Naive thymus-derived CD8-positive, alpha-beta T cell (primary cell): ENCODE measurements around the gene IL22RA2. TPM values are rescaled to one million over a fixed set of nuclear protein-coding genes. Genes with fewer than 3 reads are reported as not detected.
A peak's percentile ranks its signal among the peaks of the same experiment; 100 is the strongest.

Experiments
- ATAC-seq, 2 donors: fragments of 150-1000 bp; cut with Tn5 transposase in 1 of 2; sonication (Bioruptor Pico), chemical (Tn5 transposase) in 1 of 2; 1 replicate in 1 of 2; 2 replicates in 1 of 2; pipeline ENCODE4 v1.10.0; 2021; ENCODE audit warnings: mild to moderate bottlenecking in 2 of 2, moderate library complexity in 2 of 2
- POLR2A ChIA-PET: fragments of 350-600 bp; sonication (Branson Sonifier 250); formaldehyde crosslinking; loops from one replicate; lab custom pipeline; 2021; ENCODE audit warnings: antibody characterized with exemption; lab: Charles Lee
- DNase-seq, 10 donors: peaks; one replicate each; pipeline versions ENCODE4 v3.0.0 to v3.0.0-alpha.2; 2020 to 2022
- H3K27ac Mint-ChIP-seq, 10 donors: one replicate each; pipeline ENCODE4 v1.8.0; 2020 to 2022; ENCODE audit warnings: mild to moderate bottlenecking in 10 of 10, mixed read lengths in 10 of 10, moderate library complexity in 4 of 10, inconsistent platforms in 1 of 10
- H3K27me3 Mint-ChIP-seq, 5 donors: one replicate each; pipeline ENCODE4 v1.8.0; 2021 to 2022; ENCODE audit warnings: mixed read lengths in 5 of 5
- H3K36me3 Mint-ChIP-seq, 3 donors: one replicate each; pipeline ENCODE4 v1.8.0; 2020 to 2022; ENCODE audit warnings: mixed read lengths in 3 of 3, mild to moderate bottlenecking in 2 of 3, inconsistent platforms in 1 of 3
- H3K4me1 Mint-ChIP-seq, 4 donors: one replicate each; pipeline ENCODE4 v1.8.0; 2021 to 2022; ENCODE audit warnings: mixed read lengths in 4 of 4
- H3K4me3 Mint-ChIP-seq, 10 donors: one replicate each; pipeline ENCODE4 v1.8.0; 2020 to 2022; ENCODE audit warnings: mild to moderate bottlenecking in 10 of 10, mixed read lengths in 10 of 10, moderate library complexity in 6 of 10, inconsistent platforms in 1 of 10
- H3K9me3 Mint-ChIP-seq, 9 donors: one replicate each; pipeline ENCODE4 v1.8.0; 2020 to 2022; ENCODE audit warnings: mixed read lengths in 9 of 9, mild to moderate bottlenecking in 3 of 9, inconsistent platforms in 1 of 9, moderate library complexity in 1 of 9
- polyA plus RNA-seq, 3 donors: library from polyadenylated mRNA; unstranded; fragments of 300-500 nt; fragmentation: Illumina TruSeq; gene quantifications; one replicate each; pipeline ENCODE4 v1.2.3, GENCODE V29; 2021
- total RNA-seq, 8 experiments: library from RNA in 2 of 8; stranded (reverse) in 2 of 8; gene quantifications; one replicate each; pipeline ENCODE4 v1.2.3 and lab custom pipeline; 2021 to 2026

Gene IL22RA2
- total and polyA plus RNA-seq, 5 experiments from 2014 or later, result not detected

DNA sequence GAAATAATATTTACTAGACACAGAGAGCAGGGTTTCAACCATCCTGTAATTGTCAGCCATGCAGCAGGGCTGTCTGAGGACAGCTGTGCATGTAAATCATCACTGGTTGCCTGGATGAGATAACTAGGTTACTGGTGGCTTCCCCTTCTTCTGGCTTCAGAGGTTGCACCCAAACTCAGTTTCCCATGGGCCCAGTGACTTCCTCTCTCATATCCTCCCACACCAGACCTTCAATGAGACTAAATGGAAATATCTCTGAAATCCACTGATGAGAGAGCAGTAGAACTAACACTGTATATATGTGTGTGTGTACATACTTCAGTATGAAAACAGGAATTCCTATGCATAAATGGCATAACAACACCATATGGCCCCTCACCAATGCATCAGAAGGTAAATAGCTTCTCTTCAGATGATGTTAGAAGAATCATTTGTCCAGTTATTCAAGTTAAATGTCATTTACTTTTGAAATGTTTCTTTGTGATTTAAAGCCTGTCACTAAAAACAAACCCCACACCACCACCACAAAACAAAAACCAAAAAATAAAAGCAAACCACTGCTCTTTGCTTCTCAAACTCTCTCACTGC is 77.7 kb downstream of the IL22RA2 start:
- ATAC-seq, result peak in 1 of 2 donors; percentile 37
- peaks cover 0 to 49% (median under 1%) of the 10 kb centered on the region in 4 donors for H3K4me1 Mint-ChIP-seq
- peaks cover 0 to 13% (median 2%) of the 10 kb centered on the region in 5 donors for H3K27me3 Mint-ChIP-seq
- POLR2A ChIA-PET, result no interaction called here
- no peaks in the 10 kb centered on the region for H3K9me3 Mint-ChIP-seq
- peak overlapping the region in 3 of 10 donors; percentile 18 to 55 (median 52) for H3K27ac Mint-ChIP-seq
- no peak for DNase-seq
- no peak overlapping the region for H3K4me3 Mint-ChIP-seq
- no peaks in the 10 kb centered on the region for H3K36me3 Mint-ChIP-seq

DNA sequence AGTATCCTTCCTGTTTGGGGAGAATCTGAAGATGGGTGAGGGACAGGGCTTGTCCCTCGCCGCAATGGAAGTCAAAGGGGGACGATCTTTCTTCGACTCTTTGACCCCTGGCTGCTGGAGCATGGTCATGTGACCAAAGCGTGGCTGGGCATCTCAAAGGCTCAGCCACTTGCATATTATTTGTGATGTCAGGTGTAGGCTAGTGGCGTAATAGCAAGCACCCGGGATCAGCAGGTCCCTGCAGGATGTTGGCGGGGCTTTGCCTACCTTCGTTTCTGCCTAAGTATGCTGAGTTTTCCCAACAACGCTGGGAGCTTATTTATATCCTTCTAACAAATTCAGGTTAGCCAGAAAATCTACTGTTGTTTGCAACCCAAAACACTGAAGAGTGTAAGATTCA is 78.4 kb downstream of the IL22RA2 start:
- Mint-ChIP-seq H3K4me3 (peak overlapping the region in 1 of 10 donors; percentile 8), H3K36me3 (no peaks in the 10 kb centered on the region), H3K27me3 (peaks cover 2 to 19% (median 4%) of the 10 kb centered on the region in 5 donors), H3K9me3 (no peaks in the 10 kb centered on the region), H3K4me1 (peaks cover 0 to 43% (median under 1%) of the 10 kb centered on the region in 4 donors), H3K27ac (no peak overlapping the region)
- ATAC-seq (no peak), DNase-seq (no peak)
- POLR2A ChIA-PET, result interaction anchor here (0.7 kb wide), 1 partner anchor 61 kb away, joined by 3 read pairs; no protein-coding TSS in a partner anchor

DNA sequence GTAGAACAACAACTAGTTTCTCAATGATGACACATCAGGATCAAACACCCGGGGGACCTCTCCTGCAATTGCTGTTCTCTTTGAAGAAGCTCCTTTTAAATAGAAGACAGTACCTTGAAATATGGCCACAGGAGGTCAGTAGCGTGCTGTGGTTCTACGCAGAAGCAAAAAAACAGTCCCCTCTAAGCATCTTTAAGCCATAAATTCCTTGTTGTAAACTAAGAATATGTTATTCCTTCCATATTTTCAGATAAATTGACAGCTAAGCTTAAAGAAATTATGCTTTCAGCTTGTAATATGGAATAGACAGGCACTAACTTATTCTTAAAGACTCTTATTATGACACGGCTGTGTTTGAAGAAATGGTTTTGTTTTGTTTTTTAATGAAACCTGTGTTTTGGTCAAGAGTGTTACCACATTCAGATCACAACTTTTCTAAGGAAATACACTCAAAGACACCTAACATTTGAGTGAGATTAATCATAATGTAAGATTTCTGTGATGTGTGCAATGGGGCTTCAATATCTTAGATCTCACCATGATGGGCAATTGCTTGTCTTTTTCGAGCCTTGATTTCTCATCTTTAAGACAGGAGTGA is 78.9 kb downstream of the IL22RA2 start:
- Mint-ChIP-seq H3K4me3 (peak overlapping the region in 1 of 10 donors; percentile 8), H3K36me3 (no peaks in the 10 kb centered on the region), H3K27me3 (peaks cover 2 to 25% (median 4%) of the 10 kb centered on the region in 5 donors), H3K27ac (no peak overlapping the region), H3K4me1 (peaks cover 0 to 37% (median under 1%) of the 10 kb centered on the region in 4 donors), H3K9me3 (no peaks in the 10 kb centered on the region)
- peak; percentile 59 to 67 for ATAC-seq
- peak in 9 of 10 donors; percentile 12 to 71 (median 46) for DNase-seq
- POLR2A ChIA-PET, result interaction anchor here (0.7 kb wide), 1 partner anchor 61 kb away, joined by 3 read pairs; no protein-coding TSS in a partner anchor

Other genes with a start within 250 kb of the IL22RA2 start
- not detected for gene IL20RA, start 128.7 kb downstream of the IL22RA2 start, total RNA-seq
- gene IL20RA, start 128.7 kb downstream of the IL22RA2 start, polyA plus RNA-seq, result not detected
- 10 to 100 TPM; 26.3 to 30.1 TPM for gene IFNGR1, start 45.7 kb upstream of the IL22RA2 start, total RNA-seq
- gene IFNGR1, start 45.7 kb upstream of the IL22RA2 start, polyA plus RNA-seq, result 10 to 100 TPM; 19.4 to 36.6 (median 28.4) TPM